H1 (cell line): Measurements from ENCODE around the gene GDPD4. TPM values are rescaled to one million over a fixed set of nuclear protein-coding genes. Genes with fewer than 3 reads are reported as not detected.

Experiments used
- CTCF ChIA-PET: fragments of 300-600 bp; sonication (Branson Sonifier 250); formaldehyde crosslinking; loops from one replicate; lab custom pipeline; 2021; ENCODE audit not compliant: partially characterized antibody; lab: Charles Lee
- POLR2A ChIA-PET: fragments of 300-600 bp; sonication (Branson Sonifier 250); formaldehyde crosslinking; loops from one replicate; lab custom pipeline; 2021; ENCODE audit warnings: inconsistent platforms; ENCODE audit not compliant: partially characterized antibody; lab: Charles Lee
- DNase-seq, 2 experiments: peaks; one replicate each; pipeline versions ENCODE4 v3.0.0 to v3.0.0-alpha.2; 2010 to 2022; ENCODE audit warnings: low spot score in 2 of 2, low read depth in 1 of 2, mixed read lengths in 1 of 2
- FAIRE-seq: peaks from 2 replicates; lab custom pipeline; 2011; peaks lifted over from hg19 to GRCh38; lab: Jason Lieb, UNC
- H2AFZ ChIP-seq: 2 replicates; pipeline ENCODE4 v1.8.1; 2012; ENCODE audit warnings: low read length, inconsistent platforms
- H2AK5ac ChIP-seq: 2 replicates; pipeline ENCODE4 v1.6.1; 2013; ENCODE audit warnings: low read depth, low read length
- H2BK120ac ChIP-seq: replicated peaks from 2 replicates; pipeline ENCODE3; 2013; ENCODE audit warnings: low read depth, low read length, inconsistent platforms
- H2BK12ac ChIP-seq: 2 replicates; pipeline ENCODE4 v1.6.1; 2013; ENCODE audit warnings: low read depth, low read length
- H2BK15ac ChIP-seq: 2 replicates; pipeline ENCODE4 v1.6.1; 2013; ENCODE audit warnings: low read length
- H2BK20ac ChIP-seq: 2 replicates; pipeline ENCODE4 v1.6.1; 2013; ENCODE audit warnings: low read length
- H2BK5ac ChIP-seq: 2 replicates; pipeline ENCODE4 v1.6.1; 2013; ENCODE audit warnings: low read depth, low read length
- H3K14ac ChIP-seq: 2 replicates; pipeline ENCODE4 v1.6.1; 2013; ENCODE audit warnings: inconsistent platforms; ENCODE audit not compliant: insufficient read length
- H3K18ac ChIP-seq: 2 replicates; pipeline ENCODE4 v1.6.1; 2013; ENCODE audit warnings: low read length; ENCODE audit errors: extremely low read depth
- H3K23ac ChIP-seq: 2 replicates; pipeline ENCODE4 v1.6.1; 2013; ENCODE audit warnings: inconsistent platforms; ENCODE audit not compliant: insufficient read length
- H3K23me2 ChIP-seq: 2 replicates; pipeline ENCODE4 v1.6.1; 2013; ENCODE audit warnings: low read depth, low read length
- H3K27ac ChIP-seq: 2 replicates; pipeline ENCODE4 v1.6.1; 2011; ENCODE audit warnings: low read depth, low read length, inconsistent platforms
- H3K27me3 ChIP-seq, 4 experiments: replicated peaks in 1 of 4; 1 replicate in 1 of 4; 2 replicates in 3 of 4; pipeline versions ENCODE4 v1.6.1 to v1.8.1; 2011 to 2013; ENCODE audit warnings: low read length in 3 of 4, mild to moderate bottlenecking in 3 of 4, inconsistent platforms in 2 of 4, mixed read lengths in 2 of 4, moderate library complexity in 1 of 4; ENCODE audit not compliant: control insufficient read depth in 3 of 4, insufficient read depth in 3 of 4; ENCODE audit errors: extremely low read depth in 1 of 4
- H3K36me3 ChIP-seq, 4 experiments: 2 replicates each; pipeline versions ENCODE4 v1.6.1 to v1.8.1; 2011 to 2013; ENCODE audit warnings: mild to moderate bottlenecking in 4 of 4, low read length in 3 of 4, moderate library complexity in 2 of 4, control low read depth in 1 of 4, inconsistent platforms in 1 of 4; ENCODE audit not compliant: insufficient read depth in 4 of 4, control insufficient read depth in 2 of 4
- H3K4ac ChIP-seq: replicated peaks from 2 replicates; pipeline ENCODE3; 2013; ENCODE audit warnings: low read length, low read depth, mixed read lengths, inconsistent platforms; ENCODE audit not compliant: insufficient read length
- H3K4me1 ChIP-seq, 4 experiments: replicated peaks in 1 of 4; 1 replicate in 1 of 4; 2 replicates in 3 of 4; pipeline versions ENCODE4 v1.6.1 to v1.8.1; 2011 to 2013; ENCODE audit warnings: low read length in 3 of 4, inconsistent platforms in 2 of 4, mixed read lengths in 1 of 4; ENCODE audit not compliant: insufficient read depth in 4 of 4, control insufficient read depth in 3 of 4
- H3K4me2 ChIP-seq, 2 experiments: 2 replicates each; pipeline versions ENCODE4 v1.6.1 to v1.8.1; 2011 to 2013; ENCODE audit warnings: low read depth in 2 of 2, low read length in 2 of 2, control low read depth in 1 of 2, inconsistent platforms in 1 of 2, mild to moderate bottlenecking in 1 of 2; ENCODE audit not compliant: insufficient read depth in 1 of 2
- H3K4me3 ChIP-seq, 4 experiments: fragments of 200-600, 300-600 bp in 1 of 4; sonication (generic), shearing (Covaris generic), sonication (Bioruptor Twin) in 1 of 4; 2 replicates each; pipeline versions ENCODE4 v1.5.1 to v1.8.1; 2011 to 2016; ENCODE audit warnings: low read length in 4 of 4, low read depth in 3 of 4, control low read depth in 2 of 4, inconsistent platforms in 2 of 4, mild to moderate bottlenecking in 2 of 4, mixed read lengths in 1 of 4, moderate library complexity in 1 of 4; ENCODE audit not compliant: insufficient read depth in 2 of 4; ENCODE audit errors: extremely low read depth in 1 of 4
- H3K56ac ChIP-seq: replicated peaks from 2 replicates; pipeline ENCODE3; 2013; ENCODE audit warnings: low read depth, mild to moderate bottlenecking, mixed read lengths, low read length, inconsistent platforms; ENCODE audit not compliant: insufficient read length
- H3K79me1 ChIP-seq: 2 replicates; pipeline ENCODE4 v1.6.1; 2013; ENCODE audit warnings: low read depth, low read length, control low read depth
- H3K79me2 ChIP-seq, 2 experiments: 2 replicates each; pipeline versions ENCODE4 v1.6.1 to v1.8.1; 2012 to 2013; ENCODE audit warnings: low read length in 2 of 2, mild to moderate bottlenecking in 2 of 2, inconsistent platforms in 1 of 2; ENCODE audit not compliant: insufficient read depth in 2 of 2, control insufficient read depth in 1 of 2
- H3K9ac ChIP-seq, 4 experiments: replicated peaks in 1 of 4; 1 replicate in 1 of 4; 2 replicates in 3 of 4; pipeline versions ENCODE4 v1.6.1 to v1.8.1; 2011 to 2013; ENCODE audit warnings: low read depth in 3 of 4, low read length in 3 of 4, control low read depth in 2 of 4, mild to moderate bottlenecking in 2 of 4, moderate library complexity in 2 of 4, inconsistent platforms in 1 of 4; ENCODE audit errors: extremely low read depth in 1 of 4
- H3K9me3 ChIP-seq, 2 experiments: 2 replicates each; pipeline versions ENCODE4 v1.6.1 to v1.8.1; 2012 to 2013; ENCODE audit warnings: mild to moderate bottlenecking in 2 of 2, moderate library complexity in 2 of 2, control low read depth in 1 of 2, inconsistent platforms in 1 of 2, low read depth in 1 of 2, low read length in 1 of 2, mixed read lengths in 1 of 2; ENCODE audit not compliant: insufficient read depth in 2 of 2
- H4K20me1 ChIP-seq, 2 experiments: replicated peaks in 1 of 2; 2 replicates each; pipeline versions ENCODE3 to v1.8.1; 2011 to 2013; ENCODE audit warnings: inconsistent platforms in 2 of 2, low read length in 2 of 2, mild to moderate bottlenecking in 1 of 2; ENCODE audit not compliant: insufficient read depth in 2 of 2, control insufficient read depth in 1 of 2
- H4K5ac ChIP-seq: 2 replicates; pipeline ENCODE4 v1.6.1; 2013; ENCODE audit warnings: low read length, low read depth, mixed read lengths, inconsistent platforms; ENCODE audit not compliant: insufficient read length
- H4K8ac ChIP-seq: 2 replicates; pipeline ENCODE4 v1.8.0; 2013; ENCODE audit warnings: mild to moderate bottlenecking, moderate library complexity, low read length, inconsistent platforms; ENCODE audit not compliant: insufficient read depth; ENCODE audit errors: extremely low read depth
- H4K91ac ChIP-seq: replicated peaks from 2 replicates; pipeline ENCODE3; 2013; ENCODE audit warnings: low read length, mixed read lengths, inconsistent platforms; ENCODE audit not compliant: insufficient read length
- CBX8 ChIP-seq: fragments of 300-800, 300-1000 bp; sonication (generic); IDR thresholded peaks from 2 replicates; pipeline ENCODE4 v1.7.1; 2016; ENCODE audit warnings: low read depth, low read length, borderline replicate concordance
- GABPA ChIP-seq: IDR thresholded peaks from 2 replicates; pipeline ENCODE4 v1.6.1; 2011; ENCODE audit warnings: mild to moderate bottlenecking, low read length, moderate library complexity, borderline replicate concordance; ENCODE audit not compliant: insufficient read depth
- WGBS, 2 experiments: shearing (Covaris generic) in 1 of 2; methylation state at CpG; one replicate each; pipeline versions ENCODE4 v1.1.6 to v1.1.7; 2013 to 2015; ENCODE audit warnings: low lambda C conversion rate in 2 of 2, mixed read lengths in 2 of 2, inconsistent platforms in 1 of 2, low coverage in 1 of 2, missing lambda C conversion rate in 1 of 2; ENCODE audit not compliant: insufficient replicate concordance in 2 of 2, insufficient coverage in 1 of 2, insufficient read length in 1 of 2; ENCODE audit errors: extremely low coverage in 1 of 2, missing lambda C conversion rate in 1 of 2; 5-methylcytosine and 5-hydroxymethylcytosine counted together
- polyA plus RNA-seq, 7 experiments: library from polyadenylated mRNA; depleted of rRNA in 3 of 7; stranded (reverse) in 5 of 7; unstranded in 2 of 7; fragments of >200 nt in 5 of 7; fragments of 200-250 nt in 2 of 7; gene quantifications; 1 replicate in 5 of 7; 2 replicates in 1 of 7; 4 replicates in 1 of 7; pipeline versions ENCODE4 v1.2.1 to v1.2.3, GENCODE V29; 2011 to 2013; ENCODE audit warnings: missing spikeins in 2 of 7, mixed read lengths in 2 of 7
- total RNA-seq: library from RNA; stranded (reverse); fragmentation: NEBNext Ultra II Directional; extraction: Animal tissue kit (Norgen Biotek cat#: 25700); gene quantifications from 2 replicates; pipeline ENCODE4 v1.2.1, GENCODE V29; 2021

Gene GDPD4
- total and polyA plus RNA-seq, 2 of the 8 experiments (the other 6 are each of a cell fraction or from before 2014, with no cell fraction given) = not detected

DNA sequence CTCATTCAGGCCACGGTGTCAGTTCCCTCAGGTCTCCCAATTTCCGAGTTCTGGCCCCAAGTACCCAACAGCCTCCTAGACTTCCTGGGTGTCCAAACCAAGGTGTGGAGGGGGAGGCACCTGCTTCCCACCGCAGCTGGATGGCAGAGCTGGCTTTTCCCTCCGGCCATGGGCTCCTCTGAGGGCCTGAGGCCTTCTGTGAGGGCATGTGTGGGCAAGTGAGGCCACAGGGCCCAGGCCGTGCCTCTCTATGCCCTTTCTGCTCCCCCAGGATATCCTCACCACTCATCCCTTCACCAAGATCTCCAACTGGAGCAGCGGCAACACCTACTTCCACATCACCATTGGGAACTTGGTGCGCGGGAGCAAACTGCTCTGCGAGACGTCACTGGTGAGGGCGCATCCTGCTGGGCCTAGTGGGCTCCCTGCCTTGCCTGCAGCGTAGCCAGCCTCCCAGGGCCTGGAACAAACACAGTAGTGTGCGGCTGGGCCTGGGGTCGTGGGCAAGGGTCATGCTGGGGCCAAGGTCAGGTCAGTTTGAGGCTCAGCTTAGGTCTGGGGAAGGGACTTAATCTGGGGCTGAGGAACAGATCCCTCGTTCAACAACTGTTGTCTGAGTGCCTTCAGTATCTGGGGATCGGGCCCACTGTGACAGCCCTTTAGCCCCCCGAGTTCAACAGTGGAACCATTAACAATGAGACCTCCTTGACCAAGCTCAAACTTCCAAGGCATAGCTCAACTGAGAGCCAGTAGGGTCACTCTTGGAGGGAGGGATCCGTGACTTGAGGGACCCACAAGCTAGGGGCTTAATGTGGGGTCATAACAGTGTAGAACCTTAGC lies 87.7 kb downstream of the GDPD4 start:
- no peak overlapping the region for H2BK12ac ChIP-seq
- H2BK5ac ChIP-seq = no peak overlapping the region
- no peak overlapping the region for H3K9ac ChIP-seq
- no peak overlapping the region for H2AFZ ChIP-seq
- H3K79me2 ChIP-seq = no peaks in the 10 kb centered on the region
- H3K36me3 ChIP-seq = no peaks in the 10 kb centered on the region
- no peak overlapping the region for H3K4me3 ChIP-seq
- no peak overlapping the region for H2BK120ac ChIP-seq
- CTCF ChIA-PET = interaction anchor here (0.6 to 2.6 kb wide), 6 partner anchors 13 to 317 kb away, joined by 3 to 6 read pairs (median 4); no protein-coding TSS in a partner anchor
- H3K23me2 ChIP-seq = no peaks in the 10 kb centered on the region
- H3K4me1 ChIP-seq = no peaks in the 10 kb centered on the region
- POLR2A ChIA-PET = no interaction called here
- 86% methylated on average over 17 of the region's 18 CpGs; no CpG with 5 or more reads in 1 of the 2 experiments for WGBS, 2 experiments
- no peak overlapping the region for H3K4ac ChIP-seq
- no peak overlapping the region for H4K91ac ChIP-seq
- no peak overlapping the region for H3K4me2 ChIP-seq
- no peak for FAIRE-seq
- H2BK15ac ChIP-seq = no peak overlapping the region
- no peak overlapping the region for H3K23ac ChIP-seq
- H3K9me3 ChIP-seq = no peaks in the 10 kb centered on the region
- DNase-seq = no peak
- no peak overlapping the region for H3K56ac ChIP-seq
- H3K14ac ChIP-seq = no peak overlapping the region
- H4K8ac ChIP-seq = no peak overlapping the region; the same call in 1 of the 2 replicates
- H3K18ac ChIP-seq = no peak overlapping the region
- TF ChIP-seq CBX8 = no peak
- TF ChIP-seq GABPA = no peak
- TF ChIP-seq, all 59 proteins: peak for 0
- H4K5ac ChIP-seq = no peak overlapping the region
- no peaks in the 10 kb centered on the region for H3K27me3 ChIP-seq
- H3K79me1 ChIP-seq = no peaks in the 10 kb centered on the region
- H2BK20ac ChIP-seq = no peak overlapping the region
- no peak overlapping the region for H3K27ac ChIP-seq
- no peaks in the 10 kb centered on the region for H4K20me1 ChIP-seq
- H2AK5ac ChIP-seq = no peak overlapping the region
